Measurements from ENCODE around the gene CSNK1E. TPM values are rescaled to one million over a fixed set of nuclear protein-coding genes. Genes with fewer than 3 reads are reported as not detected.

CSNK1E gene
- total and polyA plus RNA-seq, 10 of the 15 experiments (the other 5 are each of a cell fraction or from before 2014, with no cell fraction given): 5.9 to 107 (median 64.9) TPM

DNA sequence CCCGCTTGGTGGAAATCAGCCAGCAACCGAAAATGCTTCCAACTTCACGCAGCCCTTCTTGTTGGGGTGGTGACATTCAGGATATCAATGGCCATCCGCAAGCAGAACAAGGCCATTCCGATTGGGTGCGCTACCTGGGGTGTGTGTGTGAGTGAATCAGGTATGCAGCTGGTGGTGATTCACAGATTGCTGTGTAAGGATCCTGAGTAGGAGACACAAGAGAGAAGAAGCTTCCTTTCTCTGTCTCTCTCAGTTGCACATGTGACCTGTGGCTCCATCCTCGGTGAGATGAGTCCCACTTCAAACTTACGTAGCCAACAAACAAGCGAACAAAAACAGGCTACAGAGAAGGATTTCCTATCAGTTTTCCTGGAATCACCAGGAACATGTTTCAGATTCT, 34.8 kb downstream of the CSNK1E start:
- CTCF ChIA-PET: no interaction called here
- BruUV-seq (replicated peaks): no TSS peak
- H3K27me3 ChIP-seq (replicated peaks in 1 of 2; ENCODE audit: control insufficient read depth in 2 of 2, insufficient read depth in 2 of 2, low read length in 1 of 2): no peaks in the 10 kb centered on the region
- H3K27ac ChIP-seq (ENCODE audit: control insufficient read depth, insufficient read depth): no peak overlapping the region
- SMC1A ChIA-PET (ENCODE audit: uncharacterized antibody, unreplicated experiment): no interaction called here
- no peaks in the 10 kb centered on the region for H3K79me2 ChIP-seq (ENCODE audit: control insufficient read depth, insufficient read depth, low read length)
- TF ChIP-seq CEBPB (IDR thresholded peaks at IDR 0.05; ENCODE audit: borderline replicate concordance in 1 of 2, low read depth in 2 of 2, low read length in 2 of 2) (no peak), ETV6 (conservative IDR thresholded peaks at IDR 0.05 in 1 of 2, IDR thresholded peaks at IDR 0.05 in 1 of 2; ENCODE audit: borderline replicate concordance in 1 of 2, low read depth in 1 of 2) (no peak), HDAC6 (IDR thresholded peaks at IDR 0.05; ENCODE audit: unreplicated experiment) (no peak)
- TF ChIP-seq, protein P1, sequence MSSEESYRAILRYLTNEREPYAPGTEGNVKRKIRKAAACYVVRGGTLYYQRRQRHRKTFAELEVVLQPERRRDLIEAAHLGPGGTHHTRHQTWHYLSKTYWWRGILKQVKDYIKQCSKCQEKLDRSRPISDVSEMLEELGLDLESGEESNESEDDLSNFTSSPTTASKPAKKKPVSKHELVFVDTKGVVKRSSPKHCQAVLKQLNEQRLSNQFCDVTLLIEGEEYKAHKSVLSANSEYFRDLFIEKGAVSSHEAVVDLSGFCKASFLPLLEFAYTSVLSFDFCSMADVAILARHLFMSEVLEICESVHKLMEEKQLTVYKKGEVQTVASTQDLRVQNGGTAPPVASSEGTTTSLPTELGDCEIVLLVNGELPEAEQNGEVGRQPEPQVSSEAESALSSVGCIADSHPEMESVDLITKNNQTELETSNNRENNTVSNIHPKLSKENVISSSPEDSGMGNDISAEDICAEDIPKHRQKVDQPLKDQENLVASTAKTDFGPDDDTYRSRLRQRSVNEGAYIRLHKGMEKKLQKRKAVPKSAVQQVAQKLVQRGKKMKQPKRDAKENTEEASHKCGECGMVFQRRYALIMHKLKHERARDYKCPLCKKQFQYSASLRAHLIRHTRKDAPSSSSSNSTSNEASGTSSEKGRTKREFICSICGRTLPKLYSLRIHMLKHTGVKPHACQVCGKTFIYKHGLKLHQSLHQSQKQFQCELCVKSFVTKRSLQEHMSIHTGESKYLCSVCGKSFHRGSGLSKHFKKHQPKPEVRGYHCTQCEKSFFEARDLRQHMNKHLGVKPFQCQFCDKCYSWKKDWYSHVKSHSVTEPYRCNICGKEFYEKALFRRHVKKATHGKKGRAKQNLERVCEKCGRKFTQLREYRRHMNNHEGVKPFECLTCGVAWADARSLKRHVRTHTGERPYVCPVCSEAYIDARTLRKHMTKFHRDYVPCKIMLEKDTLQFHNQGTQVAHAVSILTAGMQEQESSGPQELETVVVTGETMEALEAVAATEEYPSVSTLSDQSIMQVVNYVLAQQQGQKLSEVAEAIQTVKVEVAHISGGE (CRISPR knock-in tag; IDR thresholded peaks at IDR 0.05): no peak
- TF ChIP-seq, protein P2, sequence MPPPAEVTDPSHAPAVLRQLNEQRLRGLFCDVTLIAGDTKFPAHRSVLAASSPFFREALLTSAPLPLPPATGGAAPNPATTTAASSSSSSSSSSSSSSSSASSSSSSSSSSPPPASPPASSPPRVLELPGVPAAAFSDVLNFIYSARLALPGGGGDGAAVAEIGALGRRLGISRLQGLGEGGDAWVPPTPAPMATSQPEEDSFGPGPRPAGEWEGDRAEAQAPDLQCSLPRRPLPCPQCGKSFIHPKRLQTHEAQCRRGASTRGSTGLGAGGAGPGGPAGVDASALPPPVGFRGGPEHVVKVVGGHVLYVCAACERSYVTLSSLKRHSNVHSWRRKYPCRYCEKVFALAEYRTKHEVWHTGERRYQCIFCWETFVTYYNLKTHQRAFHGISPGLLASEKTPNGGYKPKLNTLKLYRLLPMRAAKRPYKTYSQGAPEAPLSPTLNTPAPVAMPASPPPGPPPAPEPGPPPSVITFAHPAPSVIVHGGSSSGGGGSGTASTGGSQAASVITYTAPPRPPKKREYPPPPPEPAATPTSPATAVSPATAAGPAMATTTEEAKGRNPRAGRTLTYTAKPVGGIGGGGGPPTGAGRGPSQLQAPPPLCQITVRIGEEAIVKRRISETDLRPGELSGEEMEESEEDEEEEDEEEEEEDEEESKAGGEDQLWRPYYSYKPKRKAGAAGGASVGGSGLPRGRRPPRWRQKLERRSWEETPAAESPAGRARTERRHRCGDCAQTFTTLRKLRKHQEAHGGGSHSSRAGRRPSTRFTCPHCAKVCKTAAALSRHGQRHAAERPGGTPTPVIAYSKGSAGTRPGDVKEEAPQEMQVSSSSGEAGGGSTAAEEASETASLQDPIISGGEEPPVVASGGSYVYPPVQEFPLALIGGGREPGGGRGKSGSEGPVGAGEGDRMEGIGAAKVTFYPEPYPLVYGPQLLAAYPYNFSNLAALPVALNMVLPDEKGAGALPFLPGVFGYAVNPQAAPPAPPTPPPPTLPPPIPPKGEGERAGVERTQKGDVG (CRISPR knock-in tag; IDR thresholded peaks at IDR 0.05): no peak
- DNase-seq (ENCODE audit: low read depth, low spot score) (no peak), FAIRE-seq (no peak), ATAC-seq (no peak)
- intact Hi-C loops (cut with micrococcal nuclease; ENCODE audit: unreplicated experiment): no loop called here
- H3K36me3 ChIP-seq (ENCODE audit: control insufficient read depth in 2 of 2, insufficient read depth in 2 of 2, low read length in 1 of 2): no peaks in the 10 kb centered on the region
- no peaks in the 10 kb centered on the region for H3K4me1 ChIP-seq (ENCODE audit: control insufficient read depth, insufficient read depth, low read length)
- H4K20me1 ChIP-seq (ENCODE audit: control insufficient read depth, insufficient read depth): no peaks in the 10 kb centered on the region
- 80% methylated on average over 9 of the region's 9 CpGs for WGBS (ENCODE audit: insufficient coverage, insufficient replicate concordance, low lambda C conversion rate, missing lambda C conversion rate)
- no peaks in the 10 kb centered on the region for H3K9me3 ChIP-seq (replicated peaks; ENCODE audit: control insufficient read depth, insufficient read depth, low read length)
- in situ Hi-C loops (cut with MboI): no loop called here
- RAD21 ChIA-PET (ENCODE audit: unreplicated experiment): no interaction called here
- no peak overlapping the region for H3K4me2 ChIP-seq (ENCODE audit: control insufficient read depth, insufficient read depth)
- H3K9ac ChIP-seq (ENCODE audit: control insufficient read depth, insufficient read depth, low read length): no peak overlapping the region
- H2AFZ ChIP-seq (ENCODE audit: control insufficient read depth, low read depth, low read length): no peak overlapping the region
- H3K4me3 ChIP-seq: no peak overlapping the region
- POLR2A ChIA-PET: no interaction called here
